ENCODE results near the gene LY6G6C. TPM values are rescaled to one million over a fixed set of nuclear protein-coding genes. Genes with fewer than 3 reads are reported as not detected.
"Not testable (repeated sequence)": the region's sequence is repeated elsewhere in the genome, so short reads cannot be mapped to it uniquely, and the experiment has no call there.

Gene LY6G6C
- total RNA-seq, 1 experiment from 2014 or later = 0.22 TPM

- BruUV-seq (replicated peaks) = no TSS peak
- Histone ChIP-seq H3F3A (ENCODE audit: low read length, unreplicated experiment) (no peaks in the 10 kb centered on the region), H3K79me2 (ENCODE audit: low read length) (no peaks in the 10 kb centered on the region), H3K27ac (ENCODE audit: low read length) (no peak overlapping the region), H3K9me2 (replicated peaks; ENCODE audit: low read length) (no peaks in the 10 kb centered on the region), H3K9me3 (ENCODE audit: low read length) (no peaks in the 10 kb centered on the region), H3K4me1 (ENCODE audit: insufficient read depth, low read length) (no peaks in the 10 kb centered on the region), H3K9ac (ENCODE audit: low read length) (no peak overlapping the region), H3K27me3 (ENCODE audit: low read length) (no peaks in the 10 kb centered on the region), H4K20me1 (ENCODE audit: low read length) (no peaks in the 10 kb centered on the region), H3K4me3 (ENCODE audit: low read length) (no peak overlapping the region), H3K36me3 (ENCODE audit: low read depth, low read length) (no peaks in the 10 kb centered on the region), H2AFZ (ENCODE audit: low read length) (no peak overlapping the region), H3K4me2 (ENCODE audit: low read length) (no peak overlapping the region)
- no peak for DNase-seq
- TF ChIP-seq EZH2phosphoT487 (IDR thresholded peaks at IDR 0.05; ENCODE audit: borderline replicate concordance, low read length) = no peak
- TF ChIP-seq CTCF (conservative IDR thresholded peaks at IDR 0.05; ENCODE audit: low read depth, low read length) = no peak
- no peak for TF ChIP-seq EZH2 (IDR thresholded peaks at IDR 0.05; ENCODE audit: low read length, unreplicated experiment)
- no peak for ATAC-seq
- intact Hi-C loops (cut with micrococcal nuclease) = loop anchor here (10.0 kb wide), 1 partner anchor 54 kb away; the partner anchor contains the start of gene SAPCD1
- POLR2A ChIA-PET (ENCODE audit: unreplicated experiment) = no interaction called here
- CTCF ChIA-PET = no interaction called here
Measured at GRCh38 chr6:31711233-31711632, 10.3 kb downstream of the LY6G6C start.

- POLR2A ChIA-PET (ENCODE audit: unreplicated experiment) = no interaction called here
- no peak overlapping the region for H2AFZ ChIP-seq (ENCODE audit: low read length)
- H3K27ac ChIP-seq (ENCODE audit: low read length) = no peak overlapping the region
- no peak overlapping the region for H3K9ac ChIP-seq (ENCODE audit: low read length)
- H3K4me2 ChIP-seq (ENCODE audit: low read length) = no peak overlapping the region
- ATAC-seq (no peak), DNase-seq (no peak)
- no peaks in the 10 kb centered on the region for H4K20me1 ChIP-seq (ENCODE audit: low read length)
- H3K9me3 ChIP-seq (ENCODE audit: low read length) = no peaks in the 10 kb centered on the region
- H3F3A ChIP-seq (ENCODE audit: low read length, unreplicated experiment) = no peaks in the 10 kb centered on the region
- no peaks in the 10 kb centered on the region for H3K9me2 ChIP-seq (replicated peaks; ENCODE audit: low read length)
- no peaks in the 10 kb centered on the region for H3K27me3 ChIP-seq (ENCODE audit: low read length)
- no TSS peak for BruUV-seq (replicated peaks)
- H3K4me1 ChIP-seq (ENCODE audit: insufficient read depth, low read length) = no peaks in the 10 kb centered on the region
- CTCF ChIA-PET = no interaction called here
- H3K36me3 ChIP-seq (ENCODE audit: low read depth, low read length) = no peaks in the 10 kb centered on the region
- no peak overlapping the region for H3K4me3 ChIP-seq (ENCODE audit: low read length)
- no peak for TF ChIP-seq CTCF (conservative IDR thresholded peaks at IDR 0.05; ENCODE audit: low read depth, low read length)
- no peak for TF ChIP-seq EZH2 (IDR thresholded peaks at IDR 0.05; ENCODE audit: low read length, unreplicated experiment)
- TF ChIP-seq EZH2phosphoT487 (IDR thresholded peaks at IDR 0.05; ENCODE audit: borderline replicate concordance, low read length) = no peak
- no peaks in the 10 kb centered on the region for H3K79me2 ChIP-seq (ENCODE audit: low read length)
- intact Hi-C loops (cut with micrococcal nuclease) = loop anchor here (10.0 kb wide), 1 partner anchor 54 kb away; the partner anchor contains the start of gene SAPCD1
Measured at GRCh38 chr6:31710523-31711219, 10.9 kb downstream of the LY6G6C start.

- H4K20me1 ChIP-seq (ENCODE audit: low read length); H3K79me2 ChIP-seq (ENCODE audit: low read length); H2AFZ ChIP-seq (ENCODE audit: low read length); POLR2A ChIA-PET (ENCODE audit: unreplicated experiment); H3K9ac ChIP-seq (ENCODE audit: low read length); H3F3A ChIP-seq (ENCODE audit: low read length, unreplicated experiment); DNase-seq; BruUV-seq (replicated peaks); H3K9me3 ChIP-seq (ENCODE audit: low read length); H3K4me2 ChIP-seq (ENCODE audit: low read length); H3K27me3 ChIP-seq (ENCODE audit: low read length); H3K4me3 ChIP-seq (ENCODE audit: low read length); ATAC-seq; H3K27ac ChIP-seq (ENCODE audit: low read length); H3K36me3 ChIP-seq (ENCODE audit: low read depth, low read length); H3K9me2 ChIP-seq (replicated peaks; ENCODE audit: low read length); H3K4me1 ChIP-seq (ENCODE audit: insufficient read depth, low read length); intact Hi-C loops (cut with micrococcal nuclease): not testable (repeated sequence)
- CTCF ChIA-PET = interaction anchor here (0.7 kb wide), 1 partner anchor 98 kb away, joined by 4 read pairs; the partner anchor contains the start of gene LSM2
Measured at GRCh38 chr6:31709157-31709556, 12.4 kb downstream of the LY6G6C start.

All from PC-3 (cell line).